ENCODE measurements around the gene ATP6V0C.

The ATP6V0C gene

DNA sequence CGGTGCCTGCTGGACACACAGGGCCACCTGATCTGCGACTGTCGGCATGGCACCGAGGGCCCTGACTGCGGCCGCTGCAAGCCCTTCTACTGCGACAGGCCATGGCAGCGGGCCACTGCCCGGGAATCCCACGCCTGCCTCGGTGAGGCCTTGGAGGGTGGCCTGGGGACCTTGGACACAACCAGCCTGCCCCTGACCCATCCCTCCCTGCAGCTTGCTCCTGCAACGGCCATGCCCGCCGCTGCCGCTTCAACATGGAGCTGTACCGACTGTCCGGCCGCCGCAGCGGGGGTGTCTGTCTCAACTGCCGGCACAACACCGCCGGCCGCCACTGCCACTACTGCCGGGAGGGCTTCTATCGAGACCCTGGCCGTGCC, 41.3 kb upstream of the ATP6V0C start:
- H3K4me3 ChIP-seq (ENCODE audit: low read depth, low read length) = no peak overlapping the region
- TF ChIP-seq, protein P1, sequence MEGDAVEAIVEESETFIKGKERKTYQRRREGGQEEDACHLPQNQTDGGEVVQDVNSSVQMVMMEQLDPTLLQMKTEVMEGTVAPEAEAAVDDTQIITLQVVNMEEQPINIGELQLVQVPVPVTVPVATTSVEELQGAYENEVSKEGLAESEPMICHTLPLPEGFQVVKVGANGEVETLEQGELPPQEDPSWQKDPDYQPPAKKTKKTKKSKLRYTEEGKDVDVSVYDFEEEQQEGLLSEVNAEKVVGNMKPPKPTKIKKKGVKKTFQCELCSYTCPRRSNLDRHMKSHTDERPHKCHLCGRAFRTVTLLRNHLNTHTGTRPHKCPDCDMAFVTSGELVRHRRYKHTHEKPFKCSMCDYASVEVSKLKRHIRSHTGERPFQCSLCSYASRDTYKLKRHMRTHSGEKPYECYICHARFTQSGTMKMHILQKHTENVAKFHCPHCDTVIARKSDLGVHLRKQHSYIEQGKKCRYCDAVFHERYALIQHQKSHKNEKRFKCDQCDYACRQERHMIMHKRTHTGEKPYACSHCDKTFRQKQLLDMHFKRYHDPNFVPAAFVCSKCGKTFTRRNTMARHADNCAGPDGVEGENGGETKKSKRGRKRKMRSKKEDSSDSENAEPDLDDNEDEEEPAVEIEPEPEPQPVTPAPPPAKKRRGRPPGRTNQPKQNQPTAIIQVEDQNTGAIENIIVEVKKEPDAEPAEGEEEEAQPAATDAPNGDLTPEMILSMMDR (IDR thresholded peaks at IDR 0.05; ENCODE audit: control insufficient read depth, extremely low read depth, insufficient read depth) = no peak
- no peak for DNase-seq (ENCODE audit: low read depth)

DNA sequence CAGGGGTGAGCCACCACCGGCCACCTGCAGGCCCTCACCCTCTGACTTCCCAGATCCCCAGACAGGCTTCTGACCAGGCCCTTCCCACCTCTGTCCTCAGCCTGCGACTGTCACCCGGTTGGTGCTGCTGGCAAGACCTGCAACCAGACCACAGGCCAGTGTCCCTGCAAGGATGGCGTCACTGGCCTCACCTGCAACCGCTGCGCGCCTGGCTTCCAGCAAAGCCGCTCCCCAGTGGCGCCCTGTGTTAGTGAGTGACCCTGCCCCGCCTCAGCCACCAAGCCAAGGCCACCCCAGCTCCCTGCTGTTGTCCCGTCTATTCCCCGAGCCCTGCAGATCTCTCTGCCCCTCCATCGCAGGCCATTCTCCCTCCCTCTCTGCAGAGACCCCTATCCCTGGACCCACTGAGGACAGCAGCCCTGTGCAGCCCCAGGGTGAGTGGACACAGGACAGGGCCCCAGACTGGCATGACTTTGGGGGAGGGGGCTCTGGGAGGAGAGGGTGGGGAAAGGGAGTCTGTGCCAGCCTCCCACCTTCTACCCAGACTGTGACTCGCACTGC, 40.8 kb upstream of the ATP6V0C start:
- no peak for DNase-seq (ENCODE audit: low read depth)
- H3K4me3 ChIP-seq (ENCODE audit: low read depth, low read length) = 0 out of 2 replicates have a peak overlapping the region, but pooled peaks have one; percentile 31
- TF ChIP-seq, protein P1 (IDR thresholded peaks at IDR 0.05; ENCODE audit: control insufficient read depth, extremely low read depth, insufficient read depth) = no peak

DNA sequence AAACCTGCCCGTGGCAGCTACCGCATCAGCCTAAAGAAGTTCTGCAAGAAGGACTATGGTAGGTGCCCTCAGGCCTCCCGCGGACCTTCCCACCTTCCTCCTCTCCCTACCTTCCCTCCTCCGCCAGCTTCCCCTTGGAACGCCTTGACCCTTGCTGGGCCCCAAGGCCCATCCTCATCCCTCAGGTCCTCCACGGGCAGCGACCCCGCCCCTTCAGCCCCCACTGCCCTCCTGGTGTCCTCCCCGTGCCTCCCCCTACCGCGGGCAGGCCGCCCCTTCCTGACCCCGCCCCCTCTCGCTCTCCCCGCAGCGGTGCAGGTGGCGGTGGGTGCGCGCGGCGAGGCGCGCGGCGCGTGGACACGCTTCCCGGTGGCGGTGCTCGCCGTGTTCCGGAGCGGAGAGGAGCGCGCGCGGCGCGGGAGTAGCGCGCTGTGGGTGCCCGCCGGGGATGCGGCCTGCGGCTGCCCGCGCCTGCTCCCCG, 40.3 kb upstream of the ATP6V0C start:
- TF ChIP-seq, protein P1 (IDR thresholded peaks at IDR 0.05; ENCODE audit: control insufficient read depth, extremely low read depth, insufficient read depth) = no peak
- DNase-seq (ENCODE audit: low read depth) = no peak
- H3K4me3 ChIP-seq (ENCODE audit: low read depth, low read length) = peak overlapping the region; percentile 31; the same call in 1 of the 2 replicates

DNA sequence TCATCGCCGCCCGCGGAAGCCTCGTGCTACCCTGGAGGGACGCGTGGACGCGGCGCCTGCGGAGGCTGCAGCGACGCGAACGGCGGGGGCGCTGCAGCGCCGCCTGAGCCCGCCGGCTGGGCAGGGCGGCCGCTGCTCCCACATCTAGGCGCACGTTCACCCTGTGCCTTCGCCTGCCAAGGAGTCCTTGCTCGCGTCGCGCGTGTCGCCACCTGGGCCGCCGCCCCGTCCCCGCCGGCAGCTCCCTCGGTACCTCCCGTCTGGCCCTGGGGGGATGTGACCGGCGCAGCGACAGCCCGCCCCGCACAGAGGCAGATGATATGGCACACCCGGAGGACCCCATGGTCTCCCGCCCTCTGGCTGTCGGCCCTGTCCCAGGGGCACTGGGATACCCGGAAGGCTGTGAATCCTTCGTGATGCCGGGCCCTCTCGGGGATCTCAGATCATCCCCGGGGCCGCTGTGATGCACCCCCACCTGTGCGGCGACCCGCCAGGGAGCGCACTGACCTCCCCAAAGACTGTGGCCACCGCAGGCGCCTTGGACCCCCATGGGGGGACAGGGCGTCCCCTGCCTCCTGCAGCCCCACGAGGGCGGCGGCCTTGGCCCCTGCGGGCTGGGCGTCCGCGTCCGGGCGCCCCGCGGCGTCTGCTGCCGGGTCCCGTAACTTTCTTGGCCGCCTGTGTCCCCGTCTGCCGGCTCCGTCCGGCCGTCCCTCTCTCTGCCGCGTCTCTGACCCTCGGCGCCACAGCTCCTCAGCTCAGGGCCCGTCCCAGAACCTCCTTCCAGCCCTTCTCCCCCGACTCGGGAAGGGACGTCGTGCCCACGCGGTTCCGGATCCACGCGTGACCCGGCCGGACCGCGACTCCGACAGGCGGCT, 39.5 kb upstream of the ATP6V0C start:
- H3K4me3 ChIP-seq (ENCODE audit: low read depth, low read length) = peak overlapping the region; percentile 79
- DNase-seq (ENCODE audit: low read depth) = no peak
- TF ChIP-seq, protein P1 (IDR thresholded peaks at IDR 0.05; ENCODE audit: control insufficient read depth, extremely low read depth, insufficient read depth) = peak; percentile 74

DNA sequence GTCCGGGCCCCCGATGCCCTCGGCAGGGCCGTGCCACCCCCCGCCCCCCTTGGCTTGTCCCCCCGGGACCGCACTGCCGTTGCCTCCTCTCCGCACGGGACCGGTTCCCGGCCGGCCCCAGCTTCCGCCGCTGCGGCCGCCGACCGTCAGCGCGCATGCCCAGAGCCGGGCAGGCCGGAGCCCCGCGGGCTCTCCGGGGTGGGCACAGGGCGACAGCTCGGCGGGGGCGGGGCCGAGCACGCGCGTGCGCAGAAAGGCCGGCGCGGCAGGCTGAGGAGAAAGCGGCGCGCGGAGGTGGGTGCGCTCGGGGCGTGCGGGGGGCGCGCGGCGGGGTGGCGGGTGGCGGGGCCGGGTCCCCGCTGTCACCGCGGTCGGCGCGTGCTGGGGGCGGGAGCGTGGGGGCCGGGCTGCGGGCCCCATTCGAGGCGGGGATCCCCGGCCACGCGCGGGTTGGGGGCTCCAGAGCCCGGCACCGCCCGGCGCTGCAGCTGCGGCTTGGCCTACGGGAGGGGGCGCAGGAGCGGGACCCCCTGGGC, 38.8 kb upstream of the ATP6V0C start, which contains the start of gene TBC1D24:
TSS of gene TBC1D24 (plus strand) at position 251 of the 536 bp plus-strand sequence. CDS start 21,022 bp downstream, outside the sequence.
- DNase-seq (ENCODE audit: low read depth) = no peak
- TF ChIP-seq, protein P1 (IDR thresholded peaks at IDR 0.05; ENCODE audit: control insufficient read depth, extremely low read depth, insufficient read depth) = no peak
- peak within 1 kb of the TSS; percentile 79 for H3K4me3 ChIP-seq (ENCODE audit: low read depth, low read length)

DNA sequence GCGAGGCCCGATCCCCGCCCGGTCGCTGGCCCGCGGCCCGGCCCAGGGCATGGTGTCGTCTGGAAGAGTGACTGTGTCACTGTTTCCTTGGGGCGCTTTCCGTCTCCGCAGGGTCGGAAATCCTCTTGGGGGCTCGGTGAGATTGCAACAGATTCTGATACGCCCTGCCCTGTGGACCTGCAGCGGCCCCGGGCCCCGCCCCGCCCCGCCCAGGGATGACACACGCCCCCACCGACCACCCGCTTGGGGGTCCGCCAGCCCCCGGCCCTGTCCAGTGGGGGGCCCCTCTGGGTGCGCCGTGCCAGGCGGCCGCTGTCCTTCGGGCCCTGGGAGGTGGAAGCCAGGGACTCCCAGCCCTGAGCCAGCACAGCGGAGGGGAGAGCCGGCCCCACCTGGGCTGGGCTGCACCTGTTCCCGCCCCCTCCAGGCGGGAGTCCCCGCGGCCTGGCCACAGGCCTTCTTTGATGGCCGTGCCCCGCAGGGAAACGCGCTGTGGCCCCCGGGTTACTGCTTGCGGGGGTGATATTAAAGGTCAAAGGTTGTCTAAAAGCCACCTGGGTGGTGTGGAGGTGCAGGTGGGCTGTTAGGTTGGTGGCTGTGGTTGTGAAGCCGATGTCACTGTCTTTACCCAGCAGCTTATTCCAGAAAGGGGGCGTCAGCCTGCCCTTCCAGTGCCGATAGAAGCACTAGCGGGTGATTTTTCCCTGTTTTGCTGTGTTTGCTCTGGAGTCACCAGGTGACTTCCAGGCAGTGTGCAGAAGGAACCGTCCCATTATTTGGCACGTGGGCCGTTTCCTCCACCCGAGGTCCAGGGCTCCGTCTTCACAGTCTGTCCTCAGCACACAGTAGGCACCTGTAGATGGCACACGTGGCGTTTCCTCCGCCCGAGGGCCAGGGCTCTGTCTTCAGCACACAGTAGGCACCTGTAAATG, 38.1 kb upstream of the ATP6V0C start:
- no peak for DNase-seq (ENCODE audit: low read depth)
- TF ChIP-seq, protein P1 (IDR thresholded peaks at IDR 0.05; ENCODE audit: control insufficient read depth, extremely low read depth, insufficient read depth) = no peak

More for the DNA sequence above, 38.1 kb upstream of the ATP6V0C start:
- H3K4me3 ChIP-seq (ENCODE audit: low read depth, low read length) = peak overlapping the region; percentile 63

Measured in LNCaP clone FGC (cell line).